Ishikawa (cell line): ENCODE data around the gene ADD2.

ENCODE experiments used
- CEBPB ChIP-seq: IDR thresholded peaks from 2 replicates; pipeline ENCODE4 v1.6.1; 2012
- CREB1 ChIP-seq: IDR thresholded peaks from 2 replicates; pipeline ENCODE4 v1.6.1; 2012; ENCODE audit warnings: low read depth
- EGR1 ChIP-seq: IDR thresholded peaks from 2 replicates; pipeline ENCODE4 v1.6.1; 2012
- EP300 ChIP-seq: IDR thresholded peaks from 2 replicates; pipeline ENCODE4 v1.6.1; 2012; ENCODE audit warnings: borderline replicate concordance
- FOXM1 ChIP-seq: IDR thresholded peaks from 2 replicates; pipeline ENCODE4 v1.6.1; 2012; ENCODE audit warnings: low read depth, borderline replicate concordance
- MAX ChIP-seq: IDR thresholded peaks from 2 replicates; pipeline ENCODE4 v1.6.1; 2012
- NFIC ChIP-seq: IDR thresholded peaks from 2 replicates; pipeline ENCODE4 v1.6.1; 2012
- RAD21 ChIP-seq: IDR thresholded peaks from 2 replicates; pipeline ENCODE4 v1.6.1; 2012; ENCODE audit warnings: low read depth
- REST ChIP-seq: IDR thresholded peaks from 2 replicates; pipeline ENCODE4 v1.6.1; 2012; ENCODE audit warnings: low read depth, mild to moderate bottlenecking
- TAF1 ChIP-seq: IDR thresholded peaks from 2 replicates; pipeline ENCODE4 v1.6.1; 2012; ENCODE audit warnings: low read depth, mild to moderate bottlenecking
- TCF12 ChIP-seq: IDR thresholded peaks from 2 replicates; pipeline ENCODE4 v1.6.1; 2012; ENCODE audit warnings: low read depth
- TEAD4 ChIP-seq: IDR thresholded peaks from 2 replicates; pipeline ENCODE4 v1.6.1; 2012
- USF1 ChIP-seq: IDR thresholded peaks from 2 replicates; pipeline ENCODE4 v1.6.1; 2012
- YY1 ChIP-seq: IDR thresholded peaks from 2 replicates; pipeline ENCODE4 v1.6.1; 2012; ENCODE audit warnings: low read depth
- ZBTB7A ChIP-seq: IDR thresholded peaks from 2 replicates; pipeline ENCODE4 v1.6.1; 2012; ENCODE audit warnings: low read depth

The ADD2 gene

GRCh38 chr2:70767699-70768589 is at the start of gene ADD2:
ADD2 (minus strand) TSS chr2:70768200; CDS start chr2:70706408, 61,792 bp downstream.
- TF ChIP-seq TAF1 (peak; percentile 33; the same call in 1 of the 2 replicates), ZBTB7A (0 out of 2 replicates have a peak, but pooled peaks have one; percentile 24), REST (no peak), MAX (peak; percentile 70), RAD21 (peak; percentile 14; the same call in 1 of the 2 replicates)

GRCh38 chr2:70817284-70817954 is 49.4 kb upstream of the ADD2 start:
- TF ChIP-seq RAD21 (no peak), CREB1 (no peak), TEAD4 (no peak), USF1 (no peak), REST (no peak), FOXM1 (no peak), ZBTB7A (no peak), TCF12 (no peak), TAF1 (no peak), EP300 (no peak), CEBPB (no peak), EGR1 (no peak), YY1 (no peak)

GRCh38 chr2:70816726-70817125 is 48.7 kb upstream of the ADD2 start:
- no peak for TF ChIP-seq MAX
- TF ChIP-seq TCF12: no peak
- TF ChIP-seq YY1: no peak
- TF ChIP-seq TEAD4: no peak
- no peak for TF ChIP-seq EGR1
- no peak for TF ChIP-seq FOXM1
- TF ChIP-seq RAD21: no peak
- no peak for TF ChIP-seq TAF1
- no peak for TF ChIP-seq USF1
- TF ChIP-seq ZBTB7A: no peak
- no peak for TF ChIP-seq NFIC
- TF ChIP-seq CEBPB: no peak
- no peak for TF ChIP-seq CREB1
- no peak for TF ChIP-seq REST
- no peak for TF ChIP-seq EP300
